ENCODE measurements around the gene PRAMEF9.
"Not testable (repeated sequence)": the region's sequence is repeated elsewhere in the genome, so short reads cannot be mapped to it uniquely, and the experiment has no call there.

DNA sequence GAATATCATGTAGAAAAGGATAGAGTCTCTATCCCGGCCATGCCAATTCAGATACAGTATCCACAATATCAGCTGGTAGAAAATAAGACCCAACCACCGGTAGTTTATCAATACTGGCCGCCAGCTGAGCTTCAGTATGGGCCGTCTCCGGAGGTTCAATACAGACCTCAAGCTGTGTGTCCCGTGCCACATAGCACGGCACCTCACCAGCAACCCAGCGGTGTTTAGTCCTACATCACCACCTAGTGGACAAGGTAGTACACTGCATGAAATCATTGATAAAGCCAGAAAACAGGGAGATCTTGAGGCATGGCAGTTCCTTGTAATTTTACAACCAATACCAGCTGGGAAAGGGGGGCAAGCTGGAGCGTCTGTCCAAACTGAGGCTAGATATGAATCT is 37.1 kb downstream of the PRAMEF9 start:
- TF ChIP-seq EZH2 (IDR thresholded peaks at IDR 0.05); EZH2phosphoT487 (IDR thresholded peaks at IDR 0.05; ENCODE audit: borderline replicate concordance); POLR2A (IDR thresholded peaks at IDR 0.05; ENCODE audit: borderline replicate concordance, extremely low read depth, insufficient read depth, insufficient read length); CEBPB (IDR thresholded peaks at IDR 0.05; ENCODE audit: low read depth); SIN3A (IDR thresholded peaks at IDR 0.05; ENCODE audit: low read depth); SP1 (IDR thresholded peaks at IDR 0.05; ENCODE audit: low read depth); EGR1 (IDR thresholded peaks at IDR 0.05; ENCODE audit: low read depth); YY1 (IDR thresholded peaks at IDR 0.05; ENCODE audit: extremely low read depth, insufficient replicate concordance, low read depth, low read length); ZNF274 (IDR thresholded peaks at IDR 0.05; ENCODE audit: low read depth, low read length): not testable (repeated sequence)
- TF ChIP-seq, protein P1, sequence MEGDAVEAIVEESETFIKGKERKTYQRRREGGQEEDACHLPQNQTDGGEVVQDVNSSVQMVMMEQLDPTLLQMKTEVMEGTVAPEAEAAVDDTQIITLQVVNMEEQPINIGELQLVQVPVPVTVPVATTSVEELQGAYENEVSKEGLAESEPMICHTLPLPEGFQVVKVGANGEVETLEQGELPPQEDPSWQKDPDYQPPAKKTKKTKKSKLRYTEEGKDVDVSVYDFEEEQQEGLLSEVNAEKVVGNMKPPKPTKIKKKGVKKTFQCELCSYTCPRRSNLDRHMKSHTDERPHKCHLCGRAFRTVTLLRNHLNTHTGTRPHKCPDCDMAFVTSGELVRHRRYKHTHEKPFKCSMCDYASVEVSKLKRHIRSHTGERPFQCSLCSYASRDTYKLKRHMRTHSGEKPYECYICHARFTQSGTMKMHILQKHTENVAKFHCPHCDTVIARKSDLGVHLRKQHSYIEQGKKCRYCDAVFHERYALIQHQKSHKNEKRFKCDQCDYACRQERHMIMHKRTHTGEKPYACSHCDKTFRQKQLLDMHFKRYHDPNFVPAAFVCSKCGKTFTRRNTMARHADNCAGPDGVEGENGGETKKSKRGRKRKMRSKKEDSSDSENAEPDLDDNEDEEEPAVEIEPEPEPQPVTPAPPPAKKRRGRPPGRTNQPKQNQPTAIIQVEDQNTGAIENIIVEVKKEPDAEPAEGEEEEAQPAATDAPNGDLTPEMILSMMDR (IDR thresholded peaks at IDR 0.05 in 2 of 3, conservative IDR thresholded peaks at IDR 0.05 in 1 of 3; ENCODE audit: borderline replicate concordance in 1 of 3, insufficient read depth in 1 of 3, low read depth in 2 of 3, low read length in 2 of 3), result not testable (repeated sequence)
- TF ChIP-seq, protein P2, sequence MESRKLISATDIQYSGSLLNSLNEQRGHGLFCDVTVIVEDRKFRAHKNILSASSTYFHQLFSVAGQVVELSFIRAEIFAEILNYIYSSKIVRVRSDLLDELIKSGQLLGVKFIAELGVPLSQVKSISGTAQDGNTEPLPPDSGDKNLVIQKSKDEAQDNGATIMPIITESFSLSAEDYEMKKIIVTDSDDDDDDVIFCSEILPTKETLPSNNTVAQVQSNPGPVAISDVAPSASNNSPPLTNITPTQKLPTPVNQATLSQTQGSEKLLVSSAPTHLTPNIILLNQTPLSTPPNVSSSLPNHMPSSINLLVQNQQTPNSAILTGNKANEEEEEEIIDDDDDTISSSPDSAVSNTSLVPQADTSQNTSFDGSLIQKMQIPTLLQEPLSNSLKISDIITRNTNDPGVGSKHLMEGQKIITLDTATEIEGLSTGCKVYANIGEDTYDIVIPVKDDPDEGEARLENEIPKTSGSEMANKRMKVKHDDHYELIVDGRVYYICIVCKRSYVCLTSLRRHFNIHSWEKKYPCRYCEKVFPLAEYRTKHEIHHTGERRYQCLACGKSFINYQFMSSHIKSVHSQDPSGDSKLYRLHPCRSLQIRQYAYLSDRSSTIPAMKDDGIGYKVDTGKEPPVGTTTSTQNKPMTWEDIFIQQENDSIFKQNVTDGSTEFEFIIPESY (IDR thresholded peaks at IDR 0.05; ENCODE audit: extremely low read depth, insufficient replicate concordance, low read length), result not testable (repeated sequence)
- TF ChIP-seq, protein P3, sequence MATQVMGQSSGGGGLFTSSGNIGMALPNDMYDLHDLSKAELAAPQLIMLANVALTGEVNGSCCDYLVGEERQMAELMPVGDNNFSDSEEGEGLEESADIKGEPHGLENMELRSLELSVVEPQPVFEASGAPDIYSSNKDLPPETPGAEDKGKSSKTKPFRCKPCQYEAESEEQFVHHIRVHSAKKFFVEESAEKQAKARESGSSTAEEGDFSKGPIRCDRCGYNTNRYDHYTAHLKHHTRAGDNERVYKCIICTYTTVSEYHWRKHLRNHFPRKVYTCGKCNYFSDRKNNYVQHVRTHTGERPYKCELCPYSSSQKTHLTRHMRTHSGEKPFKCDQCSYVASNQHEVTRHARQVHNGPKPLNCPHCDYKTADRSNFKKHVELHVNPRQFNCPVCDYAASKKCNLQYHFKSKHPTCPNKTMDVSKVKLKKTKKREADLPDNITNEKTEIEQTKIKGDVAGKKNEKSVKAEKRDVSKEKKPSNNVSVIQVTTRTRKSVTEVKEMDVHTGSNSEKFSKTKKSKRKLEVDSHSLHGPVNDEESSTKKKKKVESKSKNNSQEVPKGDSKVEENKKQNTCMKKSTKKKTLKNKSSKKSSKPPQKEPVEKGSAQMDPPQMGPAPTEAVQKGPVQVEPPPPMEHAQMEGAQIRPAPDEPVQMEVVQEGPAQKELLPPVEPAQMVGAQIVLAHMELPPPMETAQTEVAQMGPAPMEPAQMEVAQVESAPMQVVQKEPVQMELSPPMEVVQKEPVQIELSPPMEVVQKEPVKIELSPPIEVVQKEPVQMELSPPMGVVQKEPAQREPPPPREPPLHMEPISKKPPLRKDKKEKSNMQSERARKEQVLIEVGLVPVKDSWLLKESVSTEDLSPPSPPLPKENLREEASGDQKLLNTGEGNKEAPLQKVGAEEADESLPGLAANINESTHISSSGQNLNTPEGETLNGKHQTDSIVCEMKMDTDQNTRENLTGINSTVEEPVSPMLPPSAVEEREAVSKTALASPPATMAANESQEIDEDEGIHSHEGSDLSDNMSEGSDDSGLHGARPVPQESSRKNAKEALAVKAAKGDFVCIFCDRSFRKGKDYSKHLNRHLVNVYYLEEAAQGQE (IDR thresholded peaks at IDR 0.05; ENCODE audit: low read depth), result not testable (repeated sequence)
